WTC11 (cell line): ENCODE data around the gene MMP8. TPM values are rescaled to one million over a fixed set of nuclear protein-coding genes. Genes with fewer than 3 reads are reported as not detected.

Experiments used
- ATAC-seq: fragments of 200-7000 bp; cut with Tn5 transposase; 2 replicates; pipeline ENCODE4 v1.10.0; 2021; ENCODE audit warnings: mild to moderate bottlenecking, moderate library complexity
- CTCF ChIA-PET: fragments of 300-600 bp; sonication (Branson Sonifier 250); formaldehyde crosslinking; loops from one replicate; lab custom pipeline; 2021; ENCODE audit warnings: antibody characterized with exemption; lab: Charles Lee
- POLR2A ChIA-PET: fragments of 350-600 bp; sonication (Branson Sonifier 250); formaldehyde crosslinking; loops from one replicate; lab custom pipeline; 2021; ENCODE audit warnings: antibody characterized with exemption; lab: Charles Lee
- DNase-seq: peaks from one replicate; pipeline ENCODE4 v3.0.0; 2021; ENCODE audit warnings: low spot score
- H3K27ac Mint-ChIP-seq: 2 replicates; pipeline ENCODE4 v1.8.0; 2021; ENCODE audit warnings: mixed read lengths
- H3K27me3 Mint-ChIP-seq: 2 replicates; pipeline ENCODE4 v1.8.0; 2021; ENCODE audit warnings: low read depth, mild to moderate bottlenecking, moderate library complexity, mixed read lengths
- H3K36me3 Mint-ChIP-seq: 2 replicates; pipeline ENCODE4 v1.8.0; 2021; ENCODE audit warnings: mixed read lengths
- H3K4me1 Mint-ChIP-seq: 2 replicates; pipeline ENCODE4 v1.8.0; 2022; ENCODE audit warnings: mixed read lengths
- H3K4me3 Mint-ChIP-seq: 2 replicates; pipeline ENCODE4 v1.8.0; 2021; ENCODE audit warnings: mild to moderate bottlenecking, moderate library complexity, mixed read lengths
- H3K9me3 Mint-ChIP-seq: 2 replicates; pipeline ENCODE4 v1.8.0; 2021; ENCODE audit warnings: mixed read lengths
- ARID4B ChIP-seq: sonication (generic); formaldehyde crosslinking; IDR thresholded peaks from 2 replicates; pipeline ENCODE4 v1.8.0; 2023; ENCODE audit warnings: missing genetic modification reagents, mild to moderate bottlenecking, borderline replicate concordance
- EMX1 ChIP-seq: fragments of 250-450 bp; sonication (Bioruptor Pico); IDR thresholded peaks from 2 replicates; pipeline ENCODE4 v1.8.0; 2021; ENCODE audit warnings: mild to moderate bottlenecking
- ETV6 ChIP-seq: sonication (generic); formaldehyde crosslinking; IDR thresholded peaks from 2 replicates; pipeline ENCODE4 v1.8.1; 2022; ENCODE audit warnings: mild to moderate bottlenecking, missing genetic modification reagents
- FOXK1 ChIP-seq: sonication (generic); formaldehyde crosslinking; IDR thresholded peaks from 2 replicates; pipeline ENCODE4 v1.8.0; 2022; ENCODE audit warnings: mild to moderate bottlenecking, moderate library complexity, missing genetic modification reagents
- FOXP1 ChIP-seq: sonication (generic); formaldehyde crosslinking; IDR thresholded peaks from 2 replicates; pipeline ENCODE4 v1.8.0; 2022; ENCODE audit warnings: missing genetic modification reagents, mild to moderate bottlenecking, moderate library complexity, borderline replicate concordance
- IRF2 ChIP-seq: sonication (generic); formaldehyde crosslinking; IDR thresholded peaks from 2 replicates; pipeline ENCODE4 v1.8.0; 2022; ENCODE audit warnings: low read depth, missing genetic modification reagents, borderline replicate concordance
- SMAD4 ChIP-seq: sonication (generic); formaldehyde crosslinking; IDR thresholded peaks from 2 replicates; pipeline ENCODE4 v1.8.0; 2022; ENCODE audit warnings: mild to moderate bottlenecking, missing genetic modification reagents
- SOX15 ChIP-seq: fragments of 250-450 bp; sonication (Bioruptor Pico); IDR thresholded peaks from 2 replicates; pipeline ENCODE4 v1.9.0; 2021; ENCODE audit warnings: mild to moderate bottlenecking
- ZNF138 ChIP-seq: sonication (generic); formaldehyde crosslinking; conservative IDR thresholded peaks from 2 replicates; pipeline ENCODE4 v1.8.1; 2022; ENCODE audit warnings: mild to moderate bottlenecking, moderate library complexity, missing genetic modification reagents
- ZNF232 ChIP-seq: sonication (generic); formaldehyde crosslinking; IDR thresholded peaks from 2 replicates; pipeline ENCODE4 v1.8.0; 2022; ENCODE audit warnings: mild to moderate bottlenecking, missing genetic modification reagents
- ZNF281 ChIP-seq: sonication (generic); formaldehyde crosslinking; IDR thresholded peaks from 2 replicates; pipeline ENCODE4 v1.8.0; 2023; ENCODE audit warnings: mild to moderate bottlenecking, missing genetic modification reagents
- ZNF317 ChIP-seq: sonication (generic); formaldehyde crosslinking; IDR thresholded peaks from 2 replicates; pipeline ENCODE4 v1.8.1; 2023; ENCODE audit warnings: low read depth, mild to moderate bottlenecking, moderate library complexity, missing genetic modification reagents, borderline replicate concordance
- ZNF416 ChIP-seq: fragments of 250-450 bp; sonication (Bioruptor Pico); IDR thresholded peaks from 2 replicates; pipeline ENCODE4 v1.9.0; 2021; ENCODE audit warnings: mild to moderate bottlenecking, inconsistent platforms
- total RNA-seq: library from RNA; stranded (reverse); gene quantifications from 3 replicates; pipeline ENCODE4 v1.2.3, GENCODE V29; 2021
- TF ChIP-seq, protein P1 (sequence below): sonication (generic); formaldehyde crosslinking; IDR thresholded peaks from 2 replicates; pipeline ENCODE4 v1.8.0; 2022; ENCODE audit warnings: mild to moderate bottlenecking, missing genetic modification reagents

The MMP8 gene
- total RNA-seq, 1 experiment from 2014 or later = not detected

DNA sequence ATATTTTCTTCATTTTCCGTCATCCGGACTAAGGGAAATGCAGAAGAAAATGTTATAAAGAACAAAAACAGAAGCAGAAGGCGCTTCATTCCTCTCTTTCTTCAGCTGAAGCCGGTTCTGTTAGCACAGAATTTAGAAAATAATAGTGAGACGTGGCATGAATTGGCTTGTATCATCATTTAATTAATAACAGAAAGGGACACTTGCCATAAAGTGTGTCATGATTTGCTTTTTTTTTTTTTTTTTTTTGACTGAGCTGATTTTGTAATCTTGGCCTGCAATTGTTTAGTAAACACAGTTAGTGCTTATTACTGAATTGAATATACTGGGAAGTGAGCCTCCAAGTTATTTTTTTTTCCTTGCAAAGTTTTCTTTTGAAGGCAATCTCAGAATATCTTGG, 19.1 kb downstream of the MMP8 start, which contains the start of gene MMP27 (continued):
- TF ChIP-seq, protein P1, sequence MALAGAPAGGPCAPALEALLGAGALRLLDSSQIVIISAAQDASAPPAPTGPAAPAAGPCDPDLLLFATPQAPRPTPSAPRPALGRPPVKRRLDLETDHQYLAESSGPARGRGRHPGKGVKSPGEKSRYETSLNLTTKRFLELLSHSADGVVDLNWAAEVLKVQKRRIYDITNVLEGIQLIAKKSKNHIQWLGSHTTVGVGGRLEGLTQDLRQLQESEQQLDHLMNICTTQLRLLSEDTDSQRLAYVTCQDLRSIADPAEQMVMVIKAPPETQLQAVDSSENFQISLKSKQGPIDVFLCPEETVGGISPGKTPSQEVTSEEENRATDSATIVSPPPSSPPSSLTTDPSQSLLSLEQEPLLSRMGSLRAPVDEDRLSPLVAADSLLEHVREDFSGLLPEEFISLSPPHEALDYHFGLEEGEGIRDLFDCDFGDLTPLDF (CRISPR knock-in tag) = no peak
- TF ChIP-seq ARID4B (CRISPR knock-in tag) (no peak), ZNF138 (CRISPR knock-in tag) (no peak), FOXP1 (CRISPR knock-in tag) (no peak), IRF2 (CRISPR knock-in tag) (no peak), FOXK1 (CRISPR knock-in tag) (no peak), ZNF281 (no peak)

- ATAC-seq (no peak), DNase-seq (no peak)
- no peak overlapping the region for H3K4me3 Mint-ChIP-seq
- H3K27ac Mint-ChIP-seq = no peak overlapping the region
- H3K4me1 Mint-ChIP-seq = no peaks in the 10 kb centered on the region
- POLR2A ChIA-PET = no interaction called here
- TF ChIP-seq EMX1 (CRISPR knock-in tag) = no peak
- no peak for TF ChIP-seq ZNF416 (CRISPR knock-in tag)
- no peak for TF ChIP-seq SOX15 (CRISPR knock-in tag)
- CTCF ChIA-PET = no interaction called here
- H3K36me3 Mint-ChIP-seq = no peaks in the 10 kb centered on the region
- no peaks in the 10 kb centered on the region for H3K27me3 Mint-ChIP-seq
- H3K9me3 Mint-ChIP-seq = no peaks in the 10 kb centered on the region
Measured at GRCh38 chr11:102704841-102705240, 19.9 kb downstream of the MMP8 start.

DNA sequence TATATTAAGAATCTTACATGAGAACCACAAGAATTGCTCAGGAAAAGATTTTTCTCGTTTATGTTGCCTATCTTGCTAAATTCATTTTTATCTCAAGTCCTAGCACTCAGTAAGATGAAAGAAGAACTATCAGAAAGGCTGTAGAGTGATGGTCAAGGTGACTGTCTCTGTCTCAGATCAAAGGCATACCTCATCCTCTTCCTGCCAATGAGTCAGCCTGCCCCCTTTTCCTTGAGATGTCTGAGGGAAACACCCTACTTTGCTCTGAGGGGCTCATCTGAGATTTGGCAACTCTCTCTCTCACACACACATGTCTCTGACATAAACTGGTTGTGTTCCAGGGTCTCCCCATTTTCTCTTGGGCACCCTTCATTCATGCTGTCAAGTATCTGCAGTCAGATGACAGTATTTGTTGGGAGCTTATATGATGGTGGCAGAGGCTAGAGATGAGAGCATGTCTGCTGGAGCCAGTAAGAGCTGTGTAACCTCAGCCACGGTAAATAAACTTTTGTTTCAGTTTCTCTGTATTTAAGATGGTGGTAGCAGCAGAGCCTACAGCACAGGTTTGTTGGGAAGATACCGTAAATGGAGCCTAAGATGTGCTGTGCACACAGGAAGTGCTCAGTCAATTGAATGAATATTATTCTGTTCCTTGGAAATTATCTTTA, 20.8 kb downstream of the MMP8 start:
- H3K36me3 Mint-ChIP-seq = no peaks in the 10 kb centered on the region
- H3K9me3 Mint-ChIP-seq = no peaks in the 10 kb centered on the region
- no peak overlapping the region for H3K27ac Mint-ChIP-seq
- ATAC-seq (no peak), DNase-seq (no peak)
- ChIA-PET POLR2A (no interaction called here), CTCF (no interaction called here)
- no peak overlapping the region for H3K4me3 Mint-ChIP-seq
- no peaks in the 10 kb centered on the region for H3K27me3 Mint-ChIP-seq
- H3K4me1 Mint-ChIP-seq = no peaks in the 10 kb centered on the region
- TF ChIP-seq ETV6 (CRISPR knock-in tag) = no peak
- no peak for TF ChIP-seq SMAD4 (CRISPR knock-in tag)
- TF ChIP-seq, protein P1 (CRISPR knock-in tag) = no peak
- TF ChIP-seq ZNF232 (CRISPR knock-in tag) = no peak
- no peak for TF ChIP-seq ZNF317 (CRISPR knock-in tag)
